H1 (cell line): Measurements from ENCODE around the gene TMEM54. TPM values are rescaled to one million over a fixed set of nuclear protein-coding genes. Genes with fewer than 3 reads are reported as not detected.

Source experiments
- CTCF ChIA-PET: fragments of 300-600 bp; sonication (Branson Sonifier 250); formaldehyde crosslinking; loops from one replicate; lab custom pipeline; 2021; ENCODE audit not compliant: partially characterized antibody; lab: Charles Lee
- POLR2A ChIA-PET: fragments of 300-600 bp; sonication (Branson Sonifier 250); formaldehyde crosslinking; loops from one replicate; lab custom pipeline; 2021; ENCODE audit warnings: inconsistent platforms; ENCODE audit not compliant: partially characterized antibody; lab: Charles Lee
- DNase-seq, 2 experiments: peaks; one replicate each; pipeline versions ENCODE4 v3.0.0 to v3.0.0-alpha.2; 2010 to 2022; ENCODE audit warnings: low spot score in 2 of 2, low read depth in 1 of 2, mixed read lengths in 1 of 2
- FAIRE-seq: peaks from 2 replicates; lab custom pipeline; 2011; peaks lifted over from hg19 to GRCh38; lab: Jason Lieb, UNC
- H2AFZ ChIP-seq: 2 replicates; pipeline ENCODE4 v1.8.1; 2012; ENCODE audit warnings: low read length, inconsistent platforms
- H2AK5ac ChIP-seq: 2 replicates; pipeline ENCODE4 v1.6.1; 2013; ENCODE audit warnings: low read depth, low read length
- H2BK120ac ChIP-seq: replicated peaks from 2 replicates; pipeline ENCODE3; 2013; ENCODE audit warnings: low read depth, low read length, inconsistent platforms
- H2BK12ac ChIP-seq: 2 replicates; pipeline ENCODE4 v1.6.1; 2013; ENCODE audit warnings: low read depth, low read length
- H2BK15ac ChIP-seq: 2 replicates; pipeline ENCODE4 v1.6.1; 2013; ENCODE audit warnings: low read length
- H2BK20ac ChIP-seq: 2 replicates; pipeline ENCODE4 v1.6.1; 2013; ENCODE audit warnings: low read length
- H2BK5ac ChIP-seq: 2 replicates; pipeline ENCODE4 v1.6.1; 2013; ENCODE audit warnings: low read depth, low read length
- H3K14ac ChIP-seq: 2 replicates; pipeline ENCODE4 v1.6.1; 2013; ENCODE audit warnings: inconsistent platforms; ENCODE audit not compliant: insufficient read length
- H3K18ac ChIP-seq: 2 replicates; pipeline ENCODE4 v1.6.1; 2013; ENCODE audit warnings: low read length; ENCODE audit errors: extremely low read depth
- H3K23ac ChIP-seq: 2 replicates; pipeline ENCODE4 v1.6.1; 2013; ENCODE audit warnings: inconsistent platforms; ENCODE audit not compliant: insufficient read length
- H3K23me2 ChIP-seq: 2 replicates; pipeline ENCODE4 v1.6.1; 2013; ENCODE audit warnings: low read depth, low read length
- H3K27ac ChIP-seq: 2 replicates; pipeline ENCODE4 v1.6.1; 2011; ENCODE audit warnings: low read depth, low read length, inconsistent platforms
- H3K27me3 ChIP-seq, 4 experiments: replicated peaks in 1 of 4; 1 replicate in 1 of 4; 2 replicates in 3 of 4; pipeline versions ENCODE4 v1.6.1 to v1.8.1; 2011 to 2013; ENCODE audit warnings: low read length in 3 of 4, mild to moderate bottlenecking in 3 of 4, inconsistent platforms in 2 of 4, mixed read lengths in 2 of 4, moderate library complexity in 1 of 4; ENCODE audit not compliant: control insufficient read depth in 3 of 4, insufficient read depth in 3 of 4; ENCODE audit errors: extremely low read depth in 1 of 4
- H3K36me3 ChIP-seq, 4 experiments: 2 replicates each; pipeline versions ENCODE4 v1.6.1 to v1.8.1; 2011 to 2013; ENCODE audit warnings: mild to moderate bottlenecking in 4 of 4, low read length in 3 of 4, moderate library complexity in 2 of 4, control low read depth in 1 of 4, inconsistent platforms in 1 of 4; ENCODE audit not compliant: insufficient read depth in 4 of 4, control insufficient read depth in 2 of 4
- H3K4ac ChIP-seq: replicated peaks from 2 replicates; pipeline ENCODE3; 2013; ENCODE audit warnings: low read length, low read depth, mixed read lengths, inconsistent platforms; ENCODE audit not compliant: insufficient read length
- H3K4me1 ChIP-seq, 4 experiments: replicated peaks in 1 of 4; 1 replicate in 1 of 4; 2 replicates in 3 of 4; pipeline versions ENCODE4 v1.6.1 to v1.8.1; 2011 to 2013; ENCODE audit warnings: low read length in 3 of 4, inconsistent platforms in 2 of 4, mixed read lengths in 1 of 4; ENCODE audit not compliant: insufficient read depth in 4 of 4, control insufficient read depth in 3 of 4
- H3K4me2 ChIP-seq, 2 experiments: 2 replicates each; pipeline versions ENCODE4 v1.6.1 to v1.8.1; 2011 to 2013; ENCODE audit warnings: low read depth in 2 of 2, low read length in 2 of 2, control low read depth in 1 of 2, inconsistent platforms in 1 of 2, mild to moderate bottlenecking in 1 of 2; ENCODE audit not compliant: insufficient read depth in 1 of 2
- H3K4me3 ChIP-seq, 4 experiments: fragments of 200-600, 300-600 bp in 1 of 4; sonication (generic), shearing (Covaris generic), sonication (Bioruptor Twin) in 1 of 4; 2 replicates each; pipeline versions ENCODE4 v1.5.1 to v1.8.1; 2011 to 2016; ENCODE audit warnings: low read length in 4 of 4, low read depth in 3 of 4, control low read depth in 2 of 4, inconsistent platforms in 2 of 4, mild to moderate bottlenecking in 2 of 4, mixed read lengths in 1 of 4, moderate library complexity in 1 of 4; ENCODE audit not compliant: insufficient read depth in 2 of 4; ENCODE audit errors: extremely low read depth in 1 of 4
- H3K56ac ChIP-seq: replicated peaks from 2 replicates; pipeline ENCODE3; 2013; ENCODE audit warnings: low read depth, mild to moderate bottlenecking, mixed read lengths, low read length, inconsistent platforms; ENCODE audit not compliant: insufficient read length
- H3K79me1 ChIP-seq: 2 replicates; pipeline ENCODE4 v1.6.1; 2013; ENCODE audit warnings: low read depth, low read length, control low read depth
- H3K79me2 ChIP-seq, 2 experiments: 2 replicates each; pipeline versions ENCODE4 v1.6.1 to v1.8.1; 2012 to 2013; ENCODE audit warnings: low read length in 2 of 2, mild to moderate bottlenecking in 2 of 2, inconsistent platforms in 1 of 2; ENCODE audit not compliant: insufficient read depth in 2 of 2, control insufficient read depth in 1 of 2
- H3K9ac ChIP-seq, 4 experiments: replicated peaks in 1 of 4; 1 replicate in 1 of 4; 2 replicates in 3 of 4; pipeline versions ENCODE4 v1.6.1 to v1.8.1; 2011 to 2013; ENCODE audit warnings: low read depth in 3 of 4, low read length in 3 of 4, control low read depth in 2 of 4, mild to moderate bottlenecking in 2 of 4, moderate library complexity in 2 of 4, inconsistent platforms in 1 of 4; ENCODE audit errors: extremely low read depth in 1 of 4
- H3K9me3 ChIP-seq, 2 experiments: 2 replicates each; pipeline versions ENCODE4 v1.6.1 to v1.8.1; 2012 to 2013; ENCODE audit warnings: mild to moderate bottlenecking in 2 of 2, moderate library complexity in 2 of 2, control low read depth in 1 of 2, inconsistent platforms in 1 of 2, low read depth in 1 of 2, low read length in 1 of 2, mixed read lengths in 1 of 2; ENCODE audit not compliant: insufficient read depth in 2 of 2
- H4K20me1 ChIP-seq, 2 experiments: replicated peaks in 1 of 2; 2 replicates each; pipeline versions ENCODE3 to v1.8.1; 2011 to 2013; ENCODE audit warnings: inconsistent platforms in 2 of 2, low read length in 2 of 2, mild to moderate bottlenecking in 1 of 2; ENCODE audit not compliant: insufficient read depth in 2 of 2, control insufficient read depth in 1 of 2
- H4K5ac ChIP-seq: 2 replicates; pipeline ENCODE4 v1.6.1; 2013; ENCODE audit warnings: low read length, low read depth, mixed read lengths, inconsistent platforms; ENCODE audit not compliant: insufficient read length
- H4K8ac ChIP-seq: 2 replicates; pipeline ENCODE4 v1.8.0; 2013; ENCODE audit warnings: mild to moderate bottlenecking, moderate library complexity, low read length, inconsistent platforms; ENCODE audit not compliant: insufficient read depth; ENCODE audit errors: extremely low read depth
- H4K91ac ChIP-seq: replicated peaks from 2 replicates; pipeline ENCODE3; 2013; ENCODE audit warnings: low read length, mixed read lengths, inconsistent platforms; ENCODE audit not compliant: insufficient read length
- CBX8 ChIP-seq: fragments of 300-800, 300-1000 bp; sonication (generic); IDR thresholded peaks from 2 replicates; pipeline ENCODE4 v1.7.1; 2016; ENCODE audit warnings: low read depth, low read length, borderline replicate concordance
- CREB1 ChIP-seq: IDR thresholded peaks from 2 replicates; pipeline ENCODE4 v1.6.1; 2012; ENCODE audit warnings: inconsistent platforms
- SIX5 ChIP-seq: IDR thresholded peaks from 2 replicates; pipeline ENCODE4 v1.6.1; 2011; ENCODE audit warnings: mild to moderate bottlenecking, low read depth, low read length
- SP4 ChIP-seq: IDR thresholded peaks from 2 replicates; pipeline ENCODE4 v1.6.1; 2012; ENCODE audit warnings: low read length, inconsistent platforms
- WGBS, 2 experiments: shearing (Covaris generic) in 1 of 2; methylation state at CpG; one replicate each; pipeline versions ENCODE4 v1.1.6 to v1.1.7; 2013 to 2015; ENCODE audit warnings: low lambda C conversion rate in 2 of 2, mixed read lengths in 2 of 2, inconsistent platforms in 1 of 2, low coverage in 1 of 2, missing lambda C conversion rate in 1 of 2; ENCODE audit not compliant: insufficient replicate concordance in 2 of 2, insufficient coverage in 1 of 2, insufficient read length in 1 of 2; ENCODE audit errors: extremely low coverage in 1 of 2, missing lambda C conversion rate in 1 of 2; 5-methylcytosine and 5-hydroxymethylcytosine counted together
- polyA plus RNA-seq, 7 experiments: library from polyadenylated mRNA; depleted of rRNA in 3 of 7; stranded (reverse) in 5 of 7; unstranded in 2 of 7; fragments of >200 nt in 5 of 7; fragments of 200-250 nt in 2 of 7; gene quantifications; 1 replicate in 5 of 7; 2 replicates in 1 of 7; 4 replicates in 1 of 7; pipeline versions ENCODE4 v1.2.1 to v1.2.3, GENCODE V29; 2011 to 2013; ENCODE audit warnings: missing spikeins in 2 of 7, mixed read lengths in 2 of 7
- total RNA-seq: library from RNA; stranded (reverse); fragmentation: NEBNext Ultra II Directional; extraction: Animal tissue kit (Norgen Biotek cat#: 25700); gene quantifications from 2 replicates; pipeline ENCODE4 v1.2.1, GENCODE V29; 2021

Gene TMEM54
- total and polyA plus RNA-seq, 2 of the 8 experiments (the other 6 are each of a cell fraction or from before 2014, with no cell fraction given) = 9.5 to 58.7 TPM

GRCh38 chr1:32864375-32865019 is 36.7 kb downstream of the TMEM54 start:
- ChIA-PET CTCF (interaction anchor here (1.7 to 2.8 kb wide), 3 partner anchors 12 to 28 kb away, joined by 5 to 11 read pairs (median 8); no protein-coding TSS in a partner anchor), POLR2A (interaction anchor here (1.0 kb wide), 1 partner anchor 47 kb away, joined by 5 read pairs; the partner anchor contains the start of genes S100PBP and YARS1)
- FAIRE-seq = no peak
- Histone ChIP-seq H3K4ac (no peak overlapping the region), H2BK15ac (no peak overlapping the region), H2BK12ac (no peak overlapping the region), H2AK5ac (no peak overlapping the region), H3K9ac (no peak overlapping the region), H3K4me1 (peaks cover 0 to 1% (median under 1%) of the 10 kb centered on the region in 4 experiments; a peak in 3 of 7 replicates), H3K27me3 (peaks cover 0 to 11% (median 5%) of the 10 kb centered on the region in 4 experiments; a peak in 6 of 7 replicates), H3K23ac (no peak overlapping the region), H3K4me3 (no peak overlapping the region), H3K23me2 (no peaks in the 10 kb centered on the region), H3K9me3 (no peaks in the 10 kb centered on the region), H2BK20ac (no peak overlapping the region), H4K91ac (no peak overlapping the region), H3K36me3 (peaks cover 0 to 7% (median 0%) of the 10 kb centered on the region in 4 experiments; a peak in 4 of 8 replicates), H4K8ac (no peak overlapping the region), H3K27ac (no peak overlapping the region), H3K14ac (no peak overlapping the region), H2BK5ac (no peak overlapping the region)
- WGBS, 2 experiments = 83% methylated on average over 8 of the region's 8 CpGs; no CpG with 5 or more reads in 1 of the 2 experiments
- no peak for DNase-seq
- TF ChIP-seq CBX8 (no peak), SP4 (no peak), CREB1 (no peak), SIX5 (no peak)
- TF ChIP-seq, all 59 proteins: peak for 0
- Histone ChIP-seq H3K56ac (no peak overlapping the region), H4K5ac (no peak overlapping the region), H3K18ac (no peak overlapping the region), H2AFZ (no peak overlapping the region), H2BK120ac (no peak overlapping the region), H4K20me1 (peaks cover 0 to 2% of the 10 kb centered on the region in 2 experiments), H3K79me2 (no peaks in the 10 kb centered on the region), H3K4me2 (no peak overlapping the region), H3K79me1 (no peaks in the 10 kb centered on the region)
